Measurements from ENCODE around the gene ZSCAN9. TPM values are rescaled to one million over a fixed set of nuclear protein-coding genes. Genes with fewer than 3 reads are reported as not detected.

ZSCAN9 gene
- total RNA-seq: 10 to 100 TPM; 11.6 to 29.0 TPM

- H3K4me1 ChIP-seq (ENCODE audit: control insufficient read depth in 1 of 2, low read depth in 2 of 2): peaks cover 5 to 15% of the 10 kb centered on the region in 2 donors
- H3K9me3 ChIP-seq: no peaks in the 10 kb centered on the region
- H3K4me3 ChIP-seq: peak within 1 kb of the TSS; percentile 78
- H3K27me3 ChIP-seq (replicated peaks; ENCODE audit: insufficient read depth): no peaks in the 10 kb centered on the region
- peak within 1 kb of the TSS; percentile 36 to 71 for H3K27ac ChIP-seq
- ATAC-seq (ENCODE audit: insufficient number of reproducible peaks, low FRiP score, low read depth) (peak; percentile 70), DNase-seq (ENCODE audit: low spot score) (peak; percentile 72)
- H3K36me3 ChIP-seq: peaks cover 18% of the 10 kb centered on the region
- TF ChIP-seq, protein P1, sequence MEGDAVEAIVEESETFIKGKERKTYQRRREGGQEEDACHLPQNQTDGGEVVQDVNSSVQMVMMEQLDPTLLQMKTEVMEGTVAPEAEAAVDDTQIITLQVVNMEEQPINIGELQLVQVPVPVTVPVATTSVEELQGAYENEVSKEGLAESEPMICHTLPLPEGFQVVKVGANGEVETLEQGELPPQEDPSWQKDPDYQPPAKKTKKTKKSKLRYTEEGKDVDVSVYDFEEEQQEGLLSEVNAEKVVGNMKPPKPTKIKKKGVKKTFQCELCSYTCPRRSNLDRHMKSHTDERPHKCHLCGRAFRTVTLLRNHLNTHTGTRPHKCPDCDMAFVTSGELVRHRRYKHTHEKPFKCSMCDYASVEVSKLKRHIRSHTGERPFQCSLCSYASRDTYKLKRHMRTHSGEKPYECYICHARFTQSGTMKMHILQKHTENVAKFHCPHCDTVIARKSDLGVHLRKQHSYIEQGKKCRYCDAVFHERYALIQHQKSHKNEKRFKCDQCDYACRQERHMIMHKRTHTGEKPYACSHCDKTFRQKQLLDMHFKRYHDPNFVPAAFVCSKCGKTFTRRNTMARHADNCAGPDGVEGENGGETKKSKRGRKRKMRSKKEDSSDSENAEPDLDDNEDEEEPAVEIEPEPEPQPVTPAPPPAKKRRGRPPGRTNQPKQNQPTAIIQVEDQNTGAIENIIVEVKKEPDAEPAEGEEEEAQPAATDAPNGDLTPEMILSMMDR (IDR thresholded peaks at IDR 0.05): no peak
Observed at GRCh38 chr6:28225056-28225834, at the start of gene ZSCAN9. ZSCAN9 (plus strand) TSS chr6:28225275; CDS start chr6:28227085, 1,810 bp downstream.

GRCh38 chr6:28176373-28176772 is 48.7 kb upstream of the ZSCAN9 start:
- no peaks in the 10 kb centered on the region for H3K27me3 ChIP-seq (replicated peaks; ENCODE audit: insufficient read depth)
- H3K36me3 ChIP-seq: no peaks in the 10 kb centered on the region
- no peak overlapping the region for H3K4me3 ChIP-seq
- TF ChIP-seq, protein P1 (IDR thresholded peaks at IDR 0.05): no peak
- H3K9me3 ChIP-seq: no peaks in the 10 kb centered on the region
- ATAC-seq (ENCODE audit: insufficient number of reproducible peaks, low FRiP score, low read depth) (no peak), DNase-seq (ENCODE audit: low spot score) (no peak)
- no peak overlapping the region for H3K27ac ChIP-seq
- no peaks in the 10 kb centered on the region for H3K4me1 ChIP-seq (ENCODE audit: control insufficient read depth in 1 of 2, low read depth in 2 of 2)

DNA sequence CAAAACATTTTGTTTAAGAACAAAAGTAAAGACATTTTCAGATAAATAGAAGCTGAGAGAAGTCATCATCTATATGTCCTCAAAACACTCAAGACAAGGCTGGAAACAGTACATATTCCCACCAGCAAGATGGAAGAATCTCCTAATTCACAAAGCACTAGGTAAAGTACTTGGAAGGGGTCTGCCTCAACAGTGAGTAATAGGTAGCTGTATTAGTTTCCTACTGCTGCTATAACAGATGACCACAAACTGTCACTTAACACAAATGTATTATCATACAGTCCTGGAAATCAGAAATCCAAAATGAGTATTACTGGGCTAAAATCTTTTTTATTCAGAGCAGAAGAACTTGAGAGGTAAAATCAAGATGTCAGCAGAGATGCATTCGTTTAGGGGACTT is 42.8 kb upstream of the ZSCAN9 start:
- ATAC-seq (ENCODE audit: insufficient number of reproducible peaks, low FRiP score, low read depth) (no peak), DNase-seq (ENCODE audit: low spot score) (no peak)
- H3K27ac ChIP-seq: no peak overlapping the region
- H3K4me1 ChIP-seq (ENCODE audit: control insufficient read depth in 1 of 2, low read depth in 2 of 2): no peaks in the 10 kb centered on the region
- H3K9me3 ChIP-seq: peaks cover 2% of the 10 kb centered on the region
- TF ChIP-seq, protein P1 (IDR thresholded peaks at IDR 0.05): no peak
- H3K4me3 ChIP-seq: no peak overlapping the region
- H3K27me3 ChIP-seq (replicated peaks; ENCODE audit: insufficient read depth): no peaks in the 10 kb centered on the region
- no peaks in the 10 kb centered on the region for H3K36me3 ChIP-seq

DNA sequence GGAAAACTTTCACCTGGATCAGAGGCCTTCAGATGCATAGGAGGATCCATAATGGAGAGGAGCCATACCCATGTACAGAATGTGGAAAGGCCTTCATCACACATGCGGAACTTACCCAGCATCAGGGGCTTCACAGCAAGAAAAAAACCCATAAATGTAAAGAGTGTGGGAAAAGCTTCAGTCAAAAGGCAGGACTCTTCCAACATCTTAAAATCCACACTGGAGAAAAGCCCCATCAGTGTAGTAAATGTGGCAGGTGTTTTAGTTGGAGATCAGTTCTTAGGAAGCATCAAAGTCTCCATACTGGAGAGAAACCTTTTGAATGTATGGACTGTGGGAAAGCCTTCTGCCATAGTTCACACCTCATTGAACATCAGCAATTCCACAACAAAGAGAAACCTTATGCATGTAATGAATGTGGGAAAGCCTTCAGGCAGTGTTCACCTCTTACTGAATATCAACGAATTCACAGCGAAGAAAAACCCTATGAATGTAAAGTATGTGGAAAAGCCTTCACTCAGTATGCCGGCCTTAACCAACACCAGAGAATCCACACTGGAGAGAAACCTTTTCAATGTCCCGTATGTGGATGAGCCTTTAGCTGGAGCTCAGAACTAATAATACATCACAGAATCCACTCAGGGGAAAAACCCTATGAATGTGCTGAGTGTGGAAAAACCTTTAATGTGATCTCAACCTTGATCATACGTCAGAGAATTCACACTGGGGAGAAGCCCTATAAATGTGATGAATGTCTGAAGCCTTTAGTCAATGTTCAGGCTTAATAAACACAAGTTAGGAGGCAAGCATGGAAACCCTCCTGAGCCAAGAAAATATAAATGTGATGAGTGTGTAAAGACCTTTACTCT is 36.7 kb upstream of the ZSCAN9 start:
- Histone ChIP-seq H3K36me3 (no peaks in the 10 kb centered on the region), H3K9me3 (peaks cover 16% of the 10 kb centered on the region), H3K27me3 (replicated peaks; ENCODE audit: insufficient read depth) (no peaks in the 10 kb centered on the region), H3K4me1 (ENCODE audit: control insufficient read depth in 1 of 2, low read depth in 2 of 2) (no peaks in the 10 kb centered on the region), H3K4me3 (no peak overlapping the region), H3K27ac (no peak overlapping the region)
- TF ChIP-seq, protein P1 (IDR thresholded peaks at IDR 0.05): no peak
- ATAC-seq (ENCODE audit: insufficient number of reproducible peaks, low FRiP score, low read depth) (no peak), DNase-seq (ENCODE audit: low spot score) (no peak)

DNA sequence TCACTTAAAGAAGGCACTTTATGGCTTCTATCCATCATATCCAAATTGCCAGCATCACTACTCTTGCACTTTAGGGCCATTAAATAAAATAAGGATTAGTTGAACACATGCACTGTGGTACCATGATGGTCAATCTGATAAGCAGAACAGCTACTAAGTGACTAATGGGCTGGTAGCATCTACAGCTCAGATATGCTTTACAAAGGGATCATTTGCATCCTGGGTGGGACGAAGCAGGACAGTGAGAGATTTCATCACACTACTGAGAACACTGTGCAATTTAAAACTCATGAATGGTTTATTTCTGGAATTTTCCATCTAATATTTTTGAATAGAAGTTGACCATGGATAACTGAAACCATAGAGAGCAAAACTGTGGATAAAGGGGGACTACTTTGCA is 25.1 kb upstream of the ZSCAN9 start:
- no peak overlapping the region for H3K4me3 ChIP-seq
- no peaks in the 10 kb centered on the region for H3K4me1 ChIP-seq (ENCODE audit: control insufficient read depth in 1 of 2, low read depth in 2 of 2)
- TF ChIP-seq, protein P1 (IDR thresholded peaks at IDR 0.05): no peak

More for the DNA sequence above, 25.1 kb upstream of the ZSCAN9 start:
- DNase-seq (ENCODE audit: low spot score): no peak
- Histone ChIP-seq H3K9me3 (peaks cover 12% of the 10 kb centered on the region), H3K27me3 (replicated peaks; ENCODE audit: insufficient read depth) (no peaks in the 10 kb centered on the region), H3K27ac (no peak overlapping the region), H3K36me3 (no peaks in the 10 kb centered on the region)
- ATAC-seq (ENCODE audit: insufficient number of reproducible peaks, low FRiP score, low read depth): no peak
